Activated CD8-positive, alpha-beta memory T cell treated with anti-CD3 and anti-CD28 coated beads for 1 hour (primary cell): Measurements from ENCODE around the gene LRP1-AS.

ENCODE experiments used
- DNase-seq, 2 donors: peaks; one replicate each; pipeline ENCODE4 v3.0.0-alpha.2; 2020; ENCODE audit warnings: low read depth in 1 of 2; ENCODE audit errors: extremely low read depth in 1 of 2

LRP1-AS gene

GRCh38 chr12:57142121-57142520 lies 5.3 kb downstream of the LRP1-AS start:
- DNase-seq: no peak

GRCh38 chr12:57141249-57141648 lies 6.2 kb downstream of the LRP1-AS start:
- no peak for DNase-seq

GRCh38 chr12:57139796-57140649 lies 7.4 kb downstream of the LRP1-AS start:
- no peak for DNase-seq

- DNase-seq: no peak
Observed at GRCh38 chr12:57138526-57139272, 8.7 kb downstream of the LRP1-AS start.

- DNase-seq: no peak
Observed at GRCh38 chr12:57135527-57136326, 11.7 kb downstream of the LRP1-AS start.

- DNase-seq: no peak
Observed at GRCh38 chr12:57134949-57135348, 12.5 kb downstream of the LRP1-AS start.

- no peak for DNase-seq
Observed at GRCh38 chr12:57133916-57134315, 13.5 kb downstream of the LRP1-AS start.

GRCh38 chr12:57133013-57133569 lies 14.3 kb downstream of the LRP1-AS start:
- DNase-seq: no peak

GRCh38 chr12:57131896-57132744 lies 15.3 kb downstream of the LRP1-AS start:
- no peak for DNase-seq

- DNase-seq: no peak
Observed at GRCh38 chr12:57130941-57131340, 16.5 kb downstream of the LRP1-AS start.

- DNase-seq: no peak
Observed at GRCh38 chr12:57129889-57130288, 17.5 kb downstream of the LRP1-AS start.

GRCh38 chr12:57129321-57129842 lies 18.0 kb downstream of the LRP1-AS start:
- no peak for DNase-seq

GRCh38 chr12:57128519-57129247 lies 18.7 kb downstream of the LRP1-AS start:
- no peak for DNase-seq

GRCh38 chr12:57127726-57128518 lies 19.5 kb downstream of the LRP1-AS start, which contains the start of gene LRP1:
Gene LRP1, plus strand, starts transcription at chr12:57128483. Its CDS starts 482 bp downstream, at chr12:57128965.
- peak; percentile 38 to 63 for DNase-seq

GRCh38 chr12:57127101-57127725 lies 20.2 kb downstream of the LRP1-AS start:
- peak in 1 of 2 donors; percentile 53 for DNase-seq

GRCh38 chr12:57126561-57126960 lies 20.9 kb downstream of the LRP1-AS start:
- DNase-seq: no peak

GRCh38 chr12:57126061-57126460 lies 21.4 kb downstream of the LRP1-AS start:
- no peak for DNase-seq
